AG04450 (cell line): Measurements from ENCODE around the gene CENPP. TPM values are rescaled to one million over a fixed set of nuclear protein-coding genes. Genes with fewer than 3 reads are reported as not detected.

Experiments
- CTCF ChIA-PET: fragments of 300-600, 350-600 bp; formaldehyde crosslinking; extraction: SDS; loops from one replicate; lab custom pipeline; 2022; ENCODE audit warnings: antibody characterized with exemption, inconsistent platforms; lab: Charles Lee
- POLR2A ChIA-PET: fragments of 350-600 bp; formaldehyde crosslinking; extraction: SDS; loops from one replicate; lab custom pipeline; 2021; ENCODE audit warnings: antibody characterized with exemption, inconsistent platforms; lab: Yijun Ruan, JAX
- DNase-seq: peaks from one replicate; pipeline ENCODE4 v3.0.0-alpha.2; 2011; ENCODE audit warnings: low read depth, low spot score
- H3K27ac ChIP-seq: one replicate; pipeline ENCODE4 v1.5.1; 2012; ENCODE audit warnings: low read depth, low read length, control low read depth
- H3K27me3 ChIP-seq: one replicate; pipeline ENCODE4 v1.6.0; 2012; ENCODE audit warnings: low read length; ENCODE audit not compliant: control insufficient read depth, insufficient read depth
- H3K4me3 ChIP-seq: 2 replicates; pipeline ENCODE4 v1.5.1; 2011; ENCODE audit warnings: mild to moderate bottlenecking, low read depth, low read length, control low read depth
- H3K9me3 ChIP-seq: 2 replicates; pipeline ENCODE4 v1.5.1; 2012; ENCODE audit warnings: low read length; ENCODE audit not compliant: control insufficient read depth, insufficient read depth
- polyA plus RNA-seq: library from polyadenylated mRNA; depleted of rRNA; stranded (reverse); fragments of >200 nt; gene quantifications from 2 replicates; pipeline ENCODE4 v1.2.3, GENCODE V29; 2011
- TF ChIP-seq, protein P1 (sequence below): IDR thresholded peaks from 2 replicates; pipeline ENCODE4 v1.5.1; 2011; ENCODE audit warnings: low read depth, low read length, control low read depth, inconsistent platforms

Gene CENPP
- polyA plus RNA-seq, 1 experiment: 4.4 TPM

DNA sequence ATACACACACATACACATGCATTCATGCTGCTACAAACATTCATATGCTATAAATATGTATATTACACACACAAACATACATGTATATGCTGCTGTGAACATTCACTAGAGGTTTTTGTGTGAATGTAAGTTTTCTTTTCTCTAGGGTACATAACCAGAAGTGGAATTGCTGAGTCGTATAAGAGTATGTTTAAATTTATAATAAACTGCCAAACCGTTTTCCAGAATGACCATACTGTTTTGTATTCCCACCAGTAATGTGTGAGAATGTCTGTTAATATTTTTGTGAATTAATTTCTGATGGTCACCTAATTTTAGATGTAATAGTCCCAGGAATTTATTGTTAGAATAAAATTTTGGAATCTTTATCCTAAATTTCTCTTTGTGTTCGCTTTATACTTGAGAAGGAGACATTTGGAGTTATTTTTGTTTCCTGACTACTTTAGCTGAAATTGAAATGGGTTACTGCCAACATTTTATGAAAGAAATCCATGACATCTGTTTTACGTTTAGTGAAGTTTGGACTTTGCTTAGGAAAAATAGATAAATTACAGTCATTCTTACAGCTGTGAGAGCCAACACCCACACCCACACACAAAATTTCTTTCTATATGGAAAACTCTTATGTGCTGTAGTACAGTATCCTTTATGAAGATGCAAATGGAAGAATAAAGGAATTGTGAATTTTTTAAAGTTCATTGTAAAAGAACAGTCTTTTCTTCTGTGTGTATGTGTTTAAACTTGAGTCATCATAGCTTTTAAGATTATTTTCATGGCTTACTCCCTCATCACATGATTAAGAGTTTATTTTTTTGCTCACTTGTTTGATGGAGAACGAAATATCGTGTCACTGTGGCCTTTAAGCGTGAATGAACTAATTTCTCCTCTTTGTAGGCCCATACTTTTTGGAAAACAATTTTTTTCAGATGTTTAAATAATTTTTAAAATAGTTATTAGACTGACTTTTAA, 24.3 kb downstream of the CENPP start:
- CTCF ChIA-PET: interaction anchor here (1.5 kb wide), 1 partner anchor 285 kb away, joined by 5 read pairs; no protein-coding TSS in a partner anchor
- no peaks in the 10 kb centered on the region for H3K9me3 ChIP-seq
- no peaks in the 10 kb centered on the region for H3K27me3 ChIP-seq
- TF ChIP-seq, protein P1, sequence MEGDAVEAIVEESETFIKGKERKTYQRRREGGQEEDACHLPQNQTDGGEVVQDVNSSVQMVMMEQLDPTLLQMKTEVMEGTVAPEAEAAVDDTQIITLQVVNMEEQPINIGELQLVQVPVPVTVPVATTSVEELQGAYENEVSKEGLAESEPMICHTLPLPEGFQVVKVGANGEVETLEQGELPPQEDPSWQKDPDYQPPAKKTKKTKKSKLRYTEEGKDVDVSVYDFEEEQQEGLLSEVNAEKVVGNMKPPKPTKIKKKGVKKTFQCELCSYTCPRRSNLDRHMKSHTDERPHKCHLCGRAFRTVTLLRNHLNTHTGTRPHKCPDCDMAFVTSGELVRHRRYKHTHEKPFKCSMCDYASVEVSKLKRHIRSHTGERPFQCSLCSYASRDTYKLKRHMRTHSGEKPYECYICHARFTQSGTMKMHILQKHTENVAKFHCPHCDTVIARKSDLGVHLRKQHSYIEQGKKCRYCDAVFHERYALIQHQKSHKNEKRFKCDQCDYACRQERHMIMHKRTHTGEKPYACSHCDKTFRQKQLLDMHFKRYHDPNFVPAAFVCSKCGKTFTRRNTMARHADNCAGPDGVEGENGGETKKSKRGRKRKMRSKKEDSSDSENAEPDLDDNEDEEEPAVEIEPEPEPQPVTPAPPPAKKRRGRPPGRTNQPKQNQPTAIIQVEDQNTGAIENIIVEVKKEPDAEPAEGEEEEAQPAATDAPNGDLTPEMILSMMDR: no peak
- no peak overlapping the region for H3K27ac ChIP-seq
- POLR2A ChIA-PET: no interaction called here
- no peak for DNase-seq
- no peak overlapping the region for H3K4me3 ChIP-seq

DNA sequence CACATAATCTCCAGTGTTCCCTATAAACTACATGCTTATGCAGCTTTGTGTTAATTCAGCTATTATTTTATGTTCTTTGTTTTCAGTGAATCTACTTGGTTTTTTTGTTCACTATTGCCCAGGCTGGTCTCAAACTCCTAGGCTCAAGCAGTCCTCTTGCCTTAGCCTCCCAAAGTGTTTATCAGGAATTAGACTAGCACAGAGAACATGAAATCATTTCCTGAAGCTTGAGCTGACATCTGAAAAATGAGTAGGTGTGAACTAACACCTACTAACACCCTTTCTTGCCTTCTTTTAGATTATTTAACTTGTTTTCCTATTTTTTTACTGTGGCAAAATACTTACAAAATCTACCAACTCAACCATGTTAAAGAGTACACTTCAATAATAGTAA, 25.0 kb downstream of the CENPP start:
- TF ChIP-seq, protein P1: no peak
- no peak for DNase-seq
- ChIA-PET CTCF (interaction anchor here (1.5 kb wide), 1 partner anchor 284 kb away, joined by 5 read pairs; no protein-coding TSS in a partner anchor), POLR2A (no interaction called here)
- H3K27me3 ChIP-seq: no peaks in the 10 kb centered on the region
- H3K9me3 ChIP-seq: no peaks in the 10 kb centered on the region
- no peak overlapping the region for H3K27ac ChIP-seq
- H3K4me3 ChIP-seq: no peak overlapping the region

DNA sequence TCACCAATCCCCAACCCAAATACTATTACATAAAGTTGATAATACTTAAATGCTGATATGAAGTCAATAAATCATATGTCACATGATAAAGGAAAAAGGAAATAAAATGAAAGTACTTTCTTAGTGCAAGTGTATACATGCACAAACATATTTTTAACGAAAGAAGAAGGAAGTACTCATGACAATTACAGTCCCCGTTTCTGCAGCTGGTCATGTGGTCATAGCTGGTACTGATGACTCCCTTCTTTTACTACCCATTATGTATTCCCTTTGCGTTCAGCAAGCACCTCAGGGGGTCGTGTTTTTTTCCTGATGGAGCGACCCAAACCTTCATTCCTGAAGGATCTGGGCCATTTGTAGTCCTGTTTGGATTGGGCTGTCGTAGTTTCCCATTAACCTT, 27.3 kb downstream of the CENPP start:
- no peak overlapping the region for H3K4me3 ChIP-seq
- DNase-seq: no peak

DNA sequence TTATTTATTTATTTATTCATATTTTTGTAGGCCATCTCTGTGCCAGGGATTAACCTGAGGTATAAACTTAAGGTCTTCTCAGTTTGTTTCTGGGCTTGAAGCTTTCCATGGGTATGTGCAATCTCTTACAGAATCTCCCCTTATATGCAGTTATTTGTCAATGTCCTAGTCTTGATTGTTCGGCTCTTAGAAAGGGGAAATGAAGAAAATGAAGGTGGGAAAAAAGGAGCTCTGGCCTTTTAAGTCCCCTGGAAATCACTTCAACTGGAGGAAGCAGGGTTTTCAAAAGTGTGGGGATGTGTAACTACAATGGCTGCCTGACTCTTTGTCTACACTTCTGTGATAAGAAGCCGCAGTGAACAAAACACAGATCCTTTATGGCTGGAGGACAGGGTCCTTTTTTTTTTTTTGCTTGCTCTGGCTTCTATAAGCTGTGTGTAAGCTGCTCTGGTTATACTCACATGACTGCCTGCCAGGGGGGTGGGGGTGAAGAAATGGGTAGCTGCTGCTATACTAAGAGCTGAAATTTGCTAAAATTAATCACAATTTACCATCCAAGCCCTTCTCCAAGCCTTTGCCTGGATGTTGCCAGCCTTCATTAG, 33.7 kb downstream of the CENPP start:
- ChIA-PET CTCF (interaction anchor here (0.7 to 1.2 kb wide), 5 partner anchors 11 to 274 kb away, joined by 3 to 5 read pairs (median 4); no protein-coding TSS in a partner anchor), POLR2A (interaction anchor here (0.7 kb wide), 1 partner anchor 9 kb away, joined by 3 read pairs; no protein-coding TSS in a partner anchor)
- no peak for DNase-seq
- Histone ChIP-seq H3K9me3 (peaks cover 4% of the 10 kb centered on the region), H3K4me3 (no peak overlapping the region), H3K27ac (no peak overlapping the region), H3K27me3 (no peaks in the 10 kb centered on the region)
- TF ChIP-seq, protein P1: no peak

More for the DNA sequence above, 27.3 kb downstream of the CENPP start:
- Histone ChIP-seq H3K27me3 (no peaks in the 10 kb centered on the region), H3K27ac (no peak overlapping the region), H3K9me3 (peaks cover 4% of the 10 kb centered on the region)
- POLR2A ChIA-PET: no interaction called here
- CTCF ChIA-PET: no interaction called here
- TF ChIP-seq, protein P1: no peak
